ENCODE data around the gene TRAPPC6A.

DNA sequence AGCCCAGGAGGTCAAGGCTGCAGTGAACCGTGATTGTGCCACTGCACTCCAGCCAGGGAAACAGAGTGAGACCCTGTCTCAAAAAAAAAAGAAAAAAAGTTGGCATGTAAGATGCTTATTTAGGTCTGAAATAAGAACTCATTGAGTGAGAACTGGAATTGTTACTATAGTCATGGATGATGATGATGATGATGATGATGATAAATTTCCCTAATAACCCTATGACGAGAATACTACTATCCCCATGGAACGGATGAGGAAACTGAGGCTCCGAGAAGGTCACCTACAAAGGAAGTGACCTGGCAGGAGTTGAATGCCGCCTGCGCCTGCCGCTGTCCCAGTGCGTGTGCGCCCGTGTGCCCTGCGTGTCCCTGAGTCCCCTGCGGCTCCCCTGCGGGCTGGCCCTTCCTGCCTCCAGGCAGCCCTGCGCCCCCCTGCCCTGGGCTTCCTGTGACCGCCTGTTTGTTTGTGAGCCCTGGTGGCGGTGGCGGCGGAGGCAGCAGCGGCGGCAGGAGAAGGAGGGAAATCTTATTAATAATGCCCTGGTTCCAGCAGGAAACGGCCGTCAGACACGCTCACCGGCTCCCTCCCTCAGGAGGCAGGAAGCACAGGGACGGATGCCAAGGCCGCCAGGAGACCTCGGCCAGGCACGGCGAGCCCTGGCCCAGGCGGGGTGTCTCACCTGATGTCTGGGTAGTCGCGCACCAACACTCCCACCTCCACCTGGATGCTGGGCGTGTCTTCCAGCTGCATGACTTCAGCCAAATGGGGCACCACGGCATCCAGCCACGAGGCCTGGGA, 37.6 kb upstream of the TRAPPC6A start:
- TF ChIP-seq, protein P1, sequence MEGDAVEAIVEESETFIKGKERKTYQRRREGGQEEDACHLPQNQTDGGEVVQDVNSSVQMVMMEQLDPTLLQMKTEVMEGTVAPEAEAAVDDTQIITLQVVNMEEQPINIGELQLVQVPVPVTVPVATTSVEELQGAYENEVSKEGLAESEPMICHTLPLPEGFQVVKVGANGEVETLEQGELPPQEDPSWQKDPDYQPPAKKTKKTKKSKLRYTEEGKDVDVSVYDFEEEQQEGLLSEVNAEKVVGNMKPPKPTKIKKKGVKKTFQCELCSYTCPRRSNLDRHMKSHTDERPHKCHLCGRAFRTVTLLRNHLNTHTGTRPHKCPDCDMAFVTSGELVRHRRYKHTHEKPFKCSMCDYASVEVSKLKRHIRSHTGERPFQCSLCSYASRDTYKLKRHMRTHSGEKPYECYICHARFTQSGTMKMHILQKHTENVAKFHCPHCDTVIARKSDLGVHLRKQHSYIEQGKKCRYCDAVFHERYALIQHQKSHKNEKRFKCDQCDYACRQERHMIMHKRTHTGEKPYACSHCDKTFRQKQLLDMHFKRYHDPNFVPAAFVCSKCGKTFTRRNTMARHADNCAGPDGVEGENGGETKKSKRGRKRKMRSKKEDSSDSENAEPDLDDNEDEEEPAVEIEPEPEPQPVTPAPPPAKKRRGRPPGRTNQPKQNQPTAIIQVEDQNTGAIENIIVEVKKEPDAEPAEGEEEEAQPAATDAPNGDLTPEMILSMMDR (IDR thresholded peaks at IDR 0.05): no peak
- no peak for TF ChIP-seq POLR2A (IDR thresholded peaks at IDR 0.05)
